Fibroblast of villous mesenchyme (primary cell): ENCODE data around the gene BMP4. TPM values are rescaled to one million over a fixed set of nuclear protein-coding genes. Genes with fewer than 3 reads are reported as not detected.

Source experiments
- DNase-seq: peaks from one replicate; pipeline ENCODE4 v3.0.0-alpha.2; 2010; ENCODE audit warnings: low read depth
- H3K4me3 ChIP-seq: 2 replicates; pipeline ENCODE4 v1.5.1; 2011; ENCODE audit warnings: low read depth, mild to moderate bottlenecking, low read length
- CTCF ChIP-seq: IDR thresholded peaks from 2 replicates; pipeline ENCODE4 v1.5.1; 2012; ENCODE audit warnings: low read depth, mild to moderate bottlenecking, low read length; ENCODE audit not compliant: insufficient read depth
- total RNA-seq: library from RNA; depleted of rRNA; stranded (reverse); fragments of >200 nt; gene quantifications from 2 replicates; pipeline ENCODE4 v1.2.3, GENCODE V29; 2012

Gene BMP4
- total RNA-seq, 1 donor: 9.9 TPM

GRCh38 chr14:53947452-53948204 is 9.0 kb downstream of the BMP4 start:
- TF ChIP-seq CTCF: no peak
- no peak overlapping the region for H3K4me3 ChIP-seq
- DNase-seq: peak; percentile 38

- no peak for DNase-seq
- H3K4me3 ChIP-seq: no peak overlapping the region
- TF ChIP-seq CTCF: no peak
Observed at GRCh38 chr14:53947094-53947445, 9.6 kb downstream of the BMP4 start.

GRCh38 chr14:53946404-53947093 is 10.1 kb downstream of the BMP4 start:
- no peak overlapping the region for H3K4me3 ChIP-seq
- no peak for DNase-seq
- no peak for TF ChIP-seq CTCF

GRCh38 chr14:53946071-53946403 is 10.6 kb downstream of the BMP4 start:
- TF ChIP-seq CTCF: no peak
- DNase-seq: no peak

GRCh38 chr14:53943751-53944083 is 12.9 kb downstream of the BMP4 start:
- TF ChIP-seq CTCF: no peak
- DNase-seq: no peak
- H3K4me3 ChIP-seq: no peak overlapping the region

More at GRCh38 chr14:53946071-53946403, 10.6 kb downstream of the BMP4 start:
- no peak overlapping the region for H3K4me3 ChIP-seq

GRCh38 chr14:53942970-53943750 is 13.5 kb downstream of the BMP4 start:
- no peak for DNase-seq
- no peak overlapping the region for H3K4me3 ChIP-seq
- TF ChIP-seq CTCF: no peak
